ENCODE data around the gene SERINC5. TPM values are rescaled to one million over a fixed set of nuclear protein-coding genes. Genes with fewer than 3 reads are reported as not detected.

Gene SERINC5
- total RNA-seq, 2 donors from 2014 or later = 134 to 183 TPM

- Mint-ChIP-seq H3K4me3 (no peak overlapping the region), H3K27me3 (ENCODE audit: insufficient read depth) (no peaks in the 10 kb centered on the region), H3K9me3 (peaks cover 7% of the 10 kb centered on the region), H3K4me1 (peaks cover 9% of the 10 kb centered on the region), H3K27ac (no peak overlapping the region), H3K36me3 (ENCODE audit: low read depth) (peaks cover 3% of the 10 kb centered on the region)
- Histone ChIP-seq H3K9me3 (ENCODE audit: control insufficient read depth, low read length) (peaks cover 5% of the 10 kb centered on the region), H3K4me1 (ENCODE audit: control insufficient read depth, insufficient read depth, low read length) (no peaks in the 10 kb centered on the region), H3K4me3 (ENCODE audit: low read length) (no peak overlapping the region), H3K36me3 (ENCODE audit: control insufficient read depth, insufficient read depth, low read length) (no peaks in the 10 kb centered on the region), H3K9ac (ENCODE audit: extremely low read depth, low read length, poor library complexity, severe bottlenecking) (no peak overlapping the region), H3K27ac (ENCODE audit: low read depth, low read length) (no peak overlapping the region), H3K27me3 (ENCODE audit: control insufficient read depth, insufficient read depth, low read length, poor library complexity, severe bottlenecking) (no peaks in the 10 kb centered on the region)
- no peak for TF ChIP-seq CTCF (conservative IDR thresholded peaks at IDR 0.05)
- 94% methylated on average over 10 to 11 of the region's 11 CpGs for WGBS, 2 experiments (ENCODE audit: insufficient coverage in 1 of 2, insufficient read length in 1 of 2)
- no peak for DNase-seq
Measured at GRCh38 chr5:80125022-80125961, 130.6 kb downstream of the SERINC5 start.

GRCh38 chr5:80124121-80124918 lies 131.5 kb downstream of the SERINC5 start:
- DNase-seq = no peak
- Histone ChIP-seq H3K4me3 (ENCODE audit: low read length) (no peak overlapping the region), H3K9ac (ENCODE audit: extremely low read depth, low read length, poor library complexity, severe bottlenecking) (no peak overlapping the region), H3K27me3 (ENCODE audit: control insufficient read depth, insufficient read depth, low read length, poor library complexity, severe bottlenecking) (no peaks in the 10 kb centered on the region), H3K9me3 (ENCODE audit: control insufficient read depth, low read length) (peaks cover 5% of the 10 kb centered on the region), H3K4me1 (ENCODE audit: control insufficient read depth, insufficient read depth, low read length) (no peaks in the 10 kb centered on the region), H3K36me3 (ENCODE audit: control insufficient read depth, insufficient read depth, low read length) (no peaks in the 10 kb centered on the region), H3K27ac (ENCODE audit: low read depth, low read length) (no peak overlapping the region)
- H3K9me3 Mint-ChIP-seq = peaks cover 7% of the 10 kb centered on the region
- H3K36me3 Mint-ChIP-seq (ENCODE audit: low read depth) = peaks cover 3% of the 10 kb centered on the region
- peaks cover 9% of the 10 kb centered on the region for H3K4me1 Mint-ChIP-seq
- no peak overlapping the region for H3K27ac Mint-ChIP-seq
- no peaks in the 10 kb centered on the region for H3K27me3 Mint-ChIP-seq (ENCODE audit: insufficient read depth)
- WGBS, 2 experiments (ENCODE audit: insufficient coverage in 1 of 2, insufficient read length in 1 of 2) = 92 to 95% methylated on average over 7 to 9 of the region's 9 CpGs
- H3K4me3 Mint-ChIP-seq = no peak overlapping the region
- TF ChIP-seq CTCF (conservative IDR thresholded peaks at IDR 0.05) = no peak

DNA sequence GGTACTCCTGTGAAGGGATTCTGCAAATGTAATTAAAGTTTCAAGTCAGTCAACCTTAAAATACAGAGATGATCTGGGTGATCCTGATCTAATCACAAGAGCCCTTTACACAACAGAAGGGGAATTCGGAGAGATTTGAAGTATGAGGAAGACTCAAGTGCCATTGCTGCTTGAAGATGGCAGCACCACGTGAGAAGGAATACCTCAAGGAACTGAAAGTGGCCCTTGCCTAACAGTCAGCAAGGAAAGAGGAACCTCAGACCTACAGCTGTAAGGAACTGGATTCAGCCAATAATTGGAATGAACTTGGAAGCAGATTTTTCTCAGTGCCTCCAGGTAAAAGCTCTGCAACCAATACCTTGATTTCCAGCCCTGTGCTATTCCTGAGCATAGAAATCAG lies 133.3 kb downstream of the SERINC5 start:
- H3K4me1 Mint-ChIP-seq = peaks cover 7% of the 10 kb centered on the region
- WGBS, 2 experiments (ENCODE audit: insufficient coverage in 1 of 2, insufficient read length in 1 of 2) = 90 to 94% methylated on average over 2 of the region's 2 CpGs
- TF ChIP-seq CTCF (conservative IDR thresholded peaks at IDR 0.05) = no peak
- no peak for DNase-seq
- no peaks in the 10 kb centered on the region for H3K4me1 ChIP-seq (ENCODE audit: control insufficient read depth, insufficient read depth, low read length)
- no peaks in the 10 kb centered on the region for H3K27me3 Mint-ChIP-seq (ENCODE audit: insufficient read depth)
- H3K36me3 Mint-ChIP-seq (ENCODE audit: low read depth) = peaks cover 1% of the 10 kb centered on the region
- peaks cover 8% of the 10 kb centered on the region for H3K9me3 Mint-ChIP-seq
- no peak overlapping the region for H3K4me3 ChIP-seq (ENCODE audit: low read length)
- H3K9ac ChIP-seq (ENCODE audit: extremely low read depth, low read length, poor library complexity, severe bottlenecking) = no peak overlapping the region
- H3K4me3 Mint-ChIP-seq = no peak overlapping the region
- H3K27me3 ChIP-seq (ENCODE audit: control insufficient read depth, insufficient read depth, low read length, poor library complexity, severe bottlenecking) = no peaks in the 10 kb centered on the region
- no peak overlapping the region for H3K27ac Mint-ChIP-seq
- peaks cover 11% of the 10 kb centered on the region for H3K9me3 ChIP-seq (ENCODE audit: control insufficient read depth, low read length)
- no peaks in the 10 kb centered on the region for H3K36me3 ChIP-seq (ENCODE audit: control insufficient read depth, insufficient read depth, low read length)
- no peak overlapping the region for H3K27ac ChIP-seq (ENCODE audit: low read depth, low read length)

All from endodermal cell (in vitro differentiated cells).